Measurements from ENCODE around the gene IGFBPL1.

GRCh38 chr9:38443181-38443580, 18.9 kb upstream of the IGFBPL1 start:
- TF ChIP-seq CTCF (IDR thresholded peaks at IDR 0.05) = no peak
- no peak for TF ChIP-seq POLR2A (IDR thresholded peaks at IDR 0.05)
- TF ChIP-seq POLR2AphosphoS5 (IDR thresholded peaks at IDR 0.05) = no peak
- TF ChIP-seq EP300 (IDR thresholded peaks at IDR 0.05) = no peak

Measured in suprapubic skin (tissue), 4 donors.